ENCODE results near the gene AMBP. TPM values are rescaled to one million over a fixed set of nuclear protein-coding genes. Genes with fewer than 3 reads are reported as not detected.

AMBP gene
- total RNA-seq, 1 donor from 2014 or later, result not detected

DNA sequence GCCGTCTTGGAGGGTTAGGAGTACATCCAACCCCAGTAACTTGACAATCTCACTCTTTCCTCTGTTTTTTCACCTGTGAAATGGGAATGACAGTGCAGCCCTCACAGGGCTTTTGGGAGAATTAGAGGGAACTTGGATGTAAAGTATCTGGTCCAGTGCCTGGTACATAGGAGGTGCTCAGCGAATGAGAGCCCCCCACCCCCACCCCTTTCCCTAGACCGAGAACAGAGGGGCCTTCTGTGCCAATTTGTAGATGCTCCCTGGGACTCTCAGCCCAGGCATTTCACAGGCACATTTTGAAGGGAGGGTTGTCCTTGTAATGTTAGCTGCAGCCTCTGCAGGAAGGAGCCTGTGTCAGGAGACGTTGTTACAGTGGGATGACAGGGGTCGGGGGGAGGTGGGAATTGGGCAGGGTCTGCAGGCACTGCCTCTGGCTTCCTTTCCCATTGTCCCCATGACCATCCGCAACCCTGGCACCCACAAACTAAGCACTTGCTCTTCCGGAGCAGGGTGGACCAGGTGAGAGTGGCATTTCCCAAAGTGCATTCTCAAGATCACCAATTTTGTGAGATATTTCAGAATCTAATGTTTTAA, 47.0 kb downstream of the AMBP start:
- H3K27me3 Mint-ChIP-seq (ENCODE audit: insufficient read depth, low read depth), result no peaks in the 10 kb centered on the region
- Histone ChIP-seq H4K20me1 (ENCODE audit: low read depth) (peaks cover 18% of the 10 kb centered on the region), H3K27ac (no peak overlapping the region), H3K4me1 (peaks cover 12% of the 10 kb centered on the region), H3K36me3 (no peaks in the 10 kb centered on the region), H3K4me3 (no peak overlapping the region), H3K79me2 (ENCODE audit: low read depth) (no peaks in the 10 kb centered on the region), H3K4me2 (no peak overlapping the region), H2AFZ (replicated peaks) (no peak overlapping the region), H3K27me3 (no peaks in the 10 kb centered on the region), H3F3A (ENCODE audit: low read depth) (peaks cover 5% of the 10 kb centered on the region), H3K9ac (no peak overlapping the region), H3K9me3 (ENCODE audit: low read depth) (no peaks in the 10 kb centered on the region)
- no peak for DNase-seq (ENCODE audit: low spot score)
- H3K9me3 Mint-ChIP-seq, result no peaks in the 10 kb centered on the region
- no peak overlapping the region for H3K4me3 Mint-ChIP-seq
- H3K27ac Mint-ChIP-seq, result no peak overlapping the region
- H3K36me3 Mint-ChIP-seq, result peaks cover 25% of the 10 kb centered on the region
- TF ChIP-seq, protein P1, sequence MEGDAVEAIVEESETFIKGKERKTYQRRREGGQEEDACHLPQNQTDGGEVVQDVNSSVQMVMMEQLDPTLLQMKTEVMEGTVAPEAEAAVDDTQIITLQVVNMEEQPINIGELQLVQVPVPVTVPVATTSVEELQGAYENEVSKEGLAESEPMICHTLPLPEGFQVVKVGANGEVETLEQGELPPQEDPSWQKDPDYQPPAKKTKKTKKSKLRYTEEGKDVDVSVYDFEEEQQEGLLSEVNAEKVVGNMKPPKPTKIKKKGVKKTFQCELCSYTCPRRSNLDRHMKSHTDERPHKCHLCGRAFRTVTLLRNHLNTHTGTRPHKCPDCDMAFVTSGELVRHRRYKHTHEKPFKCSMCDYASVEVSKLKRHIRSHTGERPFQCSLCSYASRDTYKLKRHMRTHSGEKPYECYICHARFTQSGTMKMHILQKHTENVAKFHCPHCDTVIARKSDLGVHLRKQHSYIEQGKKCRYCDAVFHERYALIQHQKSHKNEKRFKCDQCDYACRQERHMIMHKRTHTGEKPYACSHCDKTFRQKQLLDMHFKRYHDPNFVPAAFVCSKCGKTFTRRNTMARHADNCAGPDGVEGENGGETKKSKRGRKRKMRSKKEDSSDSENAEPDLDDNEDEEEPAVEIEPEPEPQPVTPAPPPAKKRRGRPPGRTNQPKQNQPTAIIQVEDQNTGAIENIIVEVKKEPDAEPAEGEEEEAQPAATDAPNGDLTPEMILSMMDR (IDR thresholded peaks at IDR 0.05), result no peak
- TF ChIP-seq EZH2 (IDR thresholded peaks at IDR 0.05), result no peak
- TF ChIP-seq EZH2phosphoT487 (IDR thresholded peaks at IDR 0.05), result no peak
- peaks cover 5% of the 10 kb centered on the region for H3K4me1 Mint-ChIP-seq

DNA sequence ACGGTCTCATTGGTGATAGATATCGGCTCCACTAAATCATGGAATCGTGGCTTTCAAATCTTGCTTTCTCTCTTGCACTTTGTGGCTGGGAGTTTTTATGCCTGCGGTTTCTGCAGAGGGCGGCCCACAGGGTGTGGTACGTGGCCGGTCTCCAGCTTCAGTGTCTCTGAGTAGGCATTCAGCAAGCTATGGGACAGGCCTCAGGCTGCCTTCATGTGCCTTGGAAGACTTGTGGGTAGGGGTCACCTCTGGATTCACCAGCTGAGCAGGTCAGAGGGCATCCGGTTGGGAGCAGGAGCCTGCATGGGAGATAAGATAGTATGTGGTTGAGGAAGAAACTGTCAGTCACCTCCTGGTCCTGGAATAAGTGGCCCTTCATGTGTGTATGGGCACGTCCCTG, 47.7 kb downstream of the AMBP start:
- Histone ChIP-seq H3K27ac (no peak overlapping the region), H2AFZ (replicated peaks) (no peak overlapping the region), H3K4me1 (peaks cover 12% of the 10 kb centered on the region), H3K9me3 (ENCODE audit: low read depth) (no peaks in the 10 kb centered on the region), H3K4me3 (no peak overlapping the region), H3K36me3 (no peaks in the 10 kb centered on the region), H3K9ac (no peak overlapping the region), H3K27me3 (no peaks in the 10 kb centered on the region), H4K20me1 (ENCODE audit: low read depth) (peaks cover 15% of the 10 kb centered on the region), H3F3A (ENCODE audit: low read depth) (peaks cover 5% of the 10 kb centered on the region), H3K4me2 (no peak overlapping the region), H3K79me2 (ENCODE audit: low read depth) (no peaks in the 10 kb centered on the region)
- TF ChIP-seq EZH2 (IDR thresholded peaks at IDR 0.05) (no peak), EZH2phosphoT487 (IDR thresholded peaks at IDR 0.05) (no peak)
- TF ChIP-seq, protein P1 (IDR thresholded peaks at IDR 0.05), result no peak
- H3K4me1 Mint-ChIP-seq, result peaks cover 5% of the 10 kb centered on the region
- H3K9me3 Mint-ChIP-seq, result no peaks in the 10 kb centered on the region
- no peak overlapping the region for H3K27ac Mint-ChIP-seq
- no peak overlapping the region for H3K4me3 Mint-ChIP-seq
- no peaks in the 10 kb centered on the region for H3K27me3 Mint-ChIP-seq (ENCODE audit: insufficient read depth, low read depth)
- peaks cover 19% of the 10 kb centered on the region for H3K36me3 Mint-ChIP-seq
- no peak for DNase-seq (ENCODE audit: low spot score)

DNA sequence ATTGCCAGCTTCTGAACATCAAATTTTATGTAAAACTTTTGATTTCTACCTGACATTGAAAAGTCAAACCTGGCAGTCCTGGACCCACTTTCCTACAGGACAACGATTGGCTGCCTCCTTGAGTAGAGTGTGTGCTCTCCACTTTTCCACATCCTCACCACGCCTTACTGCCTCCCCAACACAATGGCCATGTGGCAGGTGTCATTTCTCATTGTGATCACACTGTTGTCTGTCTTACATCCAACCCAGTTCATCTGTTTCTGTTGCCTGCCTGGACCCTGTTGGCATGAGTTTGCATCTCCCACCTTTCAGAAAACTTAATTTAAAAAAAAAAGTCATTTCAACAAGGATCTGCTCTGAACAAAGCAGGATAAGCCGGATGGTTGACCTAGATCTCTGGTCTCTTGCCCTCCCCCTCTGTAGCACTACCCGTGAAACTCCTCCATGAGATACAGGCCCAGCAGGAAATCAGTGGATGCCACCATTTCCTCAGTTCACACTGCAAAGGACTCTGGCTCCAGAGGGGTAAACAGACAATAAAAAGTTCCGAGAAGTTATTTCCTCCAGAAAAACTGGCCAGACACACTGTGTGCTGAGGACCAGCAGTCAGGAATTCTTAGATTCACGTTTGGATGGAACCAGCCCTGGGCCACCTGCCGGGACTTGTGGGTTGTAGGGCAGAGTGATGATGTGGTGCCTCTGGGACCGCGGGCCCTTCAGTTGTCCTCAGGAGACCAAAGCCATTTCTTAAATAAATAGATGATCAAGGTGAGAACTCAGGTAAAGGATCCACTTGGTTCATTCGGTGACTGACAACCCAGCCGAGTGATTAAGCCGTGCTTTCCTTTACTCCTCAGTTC, 48.6 kb downstream of the AMBP start:
- H3K36me3 ChIP-seq, result no peaks in the 10 kb centered on the region
- H3K9me3 Mint-ChIP-seq, result peaks cover 6% of the 10 kb centered on the region
- no peaks in the 10 kb centered on the region for H3K79me2 ChIP-seq (ENCODE audit: low read depth)
- H3F3A ChIP-seq (ENCODE audit: low read depth), result peaks cover 5% of the 10 kb centered on the region
- no peak overlapping the region for H3K9ac ChIP-seq
- peaks cover 15% of the 10 kb centered on the region for H4K20me1 ChIP-seq (ENCODE audit: low read depth)
- peaks cover 12% of the 10 kb centered on the region for H3K4me1 ChIP-seq
- TF ChIP-seq EZH2phosphoT487 (IDR thresholded peaks at IDR 0.05) (no peak), EZH2 (IDR thresholded peaks at IDR 0.05) (no peak)
- TF ChIP-seq, protein P1 (IDR thresholded peaks at IDR 0.05), result no peak
- DNase-seq (ENCODE audit: low spot score), result no peak
- H3K9me3 ChIP-seq (ENCODE audit: low read depth), result no peaks in the 10 kb centered on the region
- H3K4me2 ChIP-seq, result no peak overlapping the region
- H2AFZ ChIP-seq (replicated peaks), result no peak overlapping the region
- no peak overlapping the region for H3K4me3 ChIP-seq
- H3K4me1 Mint-ChIP-seq, result peaks cover 5% of the 10 kb centered on the region
- H3K27ac ChIP-seq, result no peak overlapping the region
- no peaks in the 10 kb centered on the region for H3K27me3 Mint-ChIP-seq (ENCODE audit: insufficient read depth, low read depth)
- H3K27me3 ChIP-seq, result no peaks in the 10 kb centered on the region
- H3K4me3 Mint-ChIP-seq, result no peak overlapping the region
- peaks cover 27% of the 10 kb centered on the region for H3K36me3 Mint-ChIP-seq
- no peak overlapping the region for H3K27ac Mint-ChIP-seq

Measured in neural progenitor cell (in vitro differentiated cells).